Endothelial cell of umbilical vein (primary cell): ENCODE measurements around the gene PTPRO. TPM values are rescaled to one million over a fixed set of nuclear protein-coding genes. Genes with fewer than 3 reads are reported as not detected.

Source experiments
- BruUV-seq: library from RNA; stranded (reverse); fragments of 400-500 nt; replicated peaks from 2 replicates; lab custom pipeline; 2021; lab: Mats Ljungman, UMichigan
- CTCF ChIA-PET: fragments of 300-600, 350-600 bp; sonication (Branson Sonifier 250); formaldehyde crosslinking; loops from one replicate; lab custom pipeline; 2021; ENCODE audit warnings: antibody characterized with exemption, inconsistent platforms; lab: Charles Lee
- POLR2A ChIA-PET: fragments of 300-600, 350-600 bp; sonication (Branson Sonifier 250); formaldehyde crosslinking; loops from one replicate; lab custom pipeline; 2021; ENCODE audit warnings: antibody characterized with exemption, inconsistent platforms; lab: Charles Lee
- DNase-seq: peaks from one replicate; pipeline ENCODE4 v3.0.0-alpha.2; 2011; ENCODE audit warnings: low read depth, low spot score
- FAIRE-seq: peaks from 2 replicates; lab custom pipeline; 2011; peaks lifted over from hg19 to GRCh38; lab: Jason Lieb, UNC
- H2AFZ ChIP-seq: 2 replicates; pipeline ENCODE4 v1.6.0; 2012; ENCODE audit warnings: low read depth, low read length, control low read depth, inconsistent platforms
- H3K27ac ChIP-seq: 2 replicates; pipeline ENCODE4 v1.5.1; 2011; ENCODE audit warnings: low read depth, mild to moderate bottlenecking, control low read depth, low read length, moderate library complexity; ENCODE audit not compliant: insufficient read depth
- H3K27me3 ChIP-seq, 2 experiments: 2 replicates each; pipeline versions ENCODE4 v1.6.0 to v1.6.1; 2011; ENCODE audit warnings: low read length in 2 of 2, mixed read lengths in 1 of 2; ENCODE audit not compliant: control insufficient read depth in 2 of 2, insufficient read depth in 2 of 2
- H3K36me3 ChIP-seq, 2 experiments: 2 replicates in 1 of 2; 3 replicates in 1 of 2; pipeline ENCODE4 v1.5.1; 2011; ENCODE audit warnings: low read length in 2 of 2, mild to moderate bottlenecking in 1 of 2, moderate library complexity in 1 of 2; ENCODE audit not compliant: control insufficient read depth in 2 of 2, insufficient read depth in 2 of 2; ENCODE audit errors: extremely low read depth in 1 of 2
- H3K4me1 ChIP-seq: 3 replicates; pipeline ENCODE4 v1.5.1; 2011; ENCODE audit warnings: mild to moderate bottlenecking, low read length; ENCODE audit not compliant: control insufficient read depth, insufficient read depth; ENCODE audit errors: extremely low read depth
- H3K4me2 ChIP-seq: 2 replicates; pipeline ENCODE4 v1.6.1; 2011; ENCODE audit warnings: low read length, control low read depth, mixed read lengths; ENCODE audit not compliant: insufficient read depth
- H3K4me3 ChIP-seq, 3 experiments: fragments of 200-600 bp in 1 of 3; sonication (generic), shearing (Covaris generic) in 1 of 3; replicated peaks in 1 of 3; 2 replicates each; pipeline ENCODE4 v1.5.1; 2011 to 2016; ENCODE audit warnings: control low read depth in 3 of 3, low read length in 3 of 3, mild to moderate bottlenecking in 2 of 3, inconsistent platforms in 1 of 3, low read depth in 1 of 3, moderate library complexity in 1 of 3; ENCODE audit not compliant: insufficient read depth in 1 of 3
- H3K79me2 ChIP-seq: 2 replicates; pipeline ENCODE4 v1.6.0; 2012; ENCODE audit warnings: low read length, inconsistent platforms; ENCODE audit not compliant: control insufficient read depth, insufficient read depth
- H3K9ac ChIP-seq: replicated peaks from 2 replicates; pipeline ENCODE3; 2011; ENCODE audit warnings: low read length, control low read depth; ENCODE audit not compliant: insufficient read depth; ENCODE audit errors: extremely low read depth
- H3K9me1 ChIP-seq: replicated peaks from 3 replicates; pipeline ENCODE4 v1.6.0; 2011; ENCODE audit warnings: mild to moderate bottlenecking, low read length; ENCODE audit not compliant: control insufficient read depth, insufficient read depth; ENCODE audit errors: extremely low read depth
- H3K9me3 ChIP-seq: replicated peaks from 2 replicates; pipeline ENCODE4 v1.5.1; 2012; ENCODE audit warnings: low read length, inconsistent platforms; ENCODE audit not compliant: control insufficient read depth, insufficient read depth
- H4K20me1 ChIP-seq: replicated peaks from 2 replicates; pipeline ENCODE3; 2011; ENCODE audit warnings: mild to moderate bottlenecking, low read length; ENCODE audit not compliant: control insufficient read depth, insufficient read depth; ENCODE audit errors: extremely low read depth
- EZH2 ChIP-seq: IDR thresholded peaks from 2 replicates; pipeline ENCODE4 v1.6.1; 2012; ENCODE audit warnings: borderline replicate concordance, low read depth, mild to moderate bottlenecking, moderate library complexity, low read length, inconsistent platforms; ENCODE audit not compliant: severe bottlenecking
- FOS ChIP-seq: IDR thresholded peaks from 2 replicates; pipeline ENCODE4 v1.6.1; 2011; ENCODE audit warnings: mild to moderate bottlenecking, low read length, moderate library complexity, borderline replicate concordance; ENCODE audit not compliant: insufficient read depth
- GATA2 ChIP-seq: IDR thresholded peaks from 2 replicates; pipeline ENCODE4 v1.7.0; 2011; ENCODE audit warnings: low read depth, mild to moderate bottlenecking, moderate library complexity, mixed read lengths, low read length; ENCODE audit not compliant: insufficient read length, insufficient read depth
- JUN ChIP-seq: IDR thresholded peaks from 2 replicates; pipeline ENCODE4 v1.6.1; 2011; ENCODE audit warnings: borderline replicate concordance, low read depth; ENCODE audit not compliant: insufficient read length, insufficient read depth
- MYC ChIP-seq: IDR thresholded peaks from one replicate; pipeline ENCODE4 v1.6.1; 2011; ENCODE audit warnings: mild to moderate bottlenecking, low read depth, low read length
- POLR2A ChIP-seq: IDR thresholded peaks from 2 replicates; pipeline ENCODE4 v1.6.1; 2012; ENCODE audit warnings: low read depth, mild to moderate bottlenecking, control low read depth, low read length
- POLR2AphosphoS5 ChIP-seq: IDR thresholded peaks from 2 replicates; pipeline ENCODE4 v1.6.1; 2012; ENCODE audit warnings: low read depth, mild to moderate bottlenecking, control low read depth, low read length, moderate library complexity; ENCODE audit not compliant: insufficient read depth
- dilution Hi-C: fragments of 300-500 bp; cut with MboI; formaldehyde crosslinking; loops from one replicate; pipeline ENCODE4 v1.15.0; 2019; ENCODE audit warnings: low sequenced_read_pairs; ENCODE audit not compliant: extremely low pct_ligation_motif_present
- intact Hi-C: fragments of 100-400 bp; cut with micrococcal nuclease; formaldehyde crosslinking; loops from one replicate; pipeline ENCODE4 v1.10.0; 2022
- polyA plus RNA-seq, 4 experiments: library from polyadenylated mRNA; depleted of rRNA in 3 of 4; stranded (reverse) in 3 of 4; unstranded in 1 of 4; fragments of >200 nt; gene quantifications; 2 replicates each; pipeline versions ENCODE4 v1.2.1 to v1.2.3, GENCODE V29; 2011 to 2012; ENCODE audit warnings: missing spikeins in 1 of 4
- total RNA-seq: library from RNA; stranded (reverse); gene quantifications from 2 replicates; pipeline ENCODE4 v1.2.3, GENCODE V29; 2021
- TF ChIP-seq, protein P1 (sequence below): IDR thresholded peaks from 2 replicates; pipeline ENCODE4 v1.6.1; 2011; ENCODE audit not compliant: insufficient read depth, insufficient read length
- TF ChIP-seq, protein P2 (sequence below), 2 donors: IDR thresholded peaks; 1 replicate in 1 of 2; 2 replicates in 1 of 2; pipeline ENCODE4 v1.5.1; 2011; ENCODE audit warnings: low read length in 2 of 2, mild to moderate bottlenecking in 2 of 2, moderate library complexity in 2 of 2, control low read depth in 1 of 2, inconsistent platforms in 1 of 2, low read depth in 1 of 2; ENCODE audit not compliant: insufficient read depth in 1 of 2; ENCODE audit errors: extremely low read depth in 1 of 2

The PTPRO gene
- total and polyA plus RNA-seq, 2 donors (not counting 3 experiments of a cell fraction or from before 2014, with no cell fraction given): not detected

DNA sequence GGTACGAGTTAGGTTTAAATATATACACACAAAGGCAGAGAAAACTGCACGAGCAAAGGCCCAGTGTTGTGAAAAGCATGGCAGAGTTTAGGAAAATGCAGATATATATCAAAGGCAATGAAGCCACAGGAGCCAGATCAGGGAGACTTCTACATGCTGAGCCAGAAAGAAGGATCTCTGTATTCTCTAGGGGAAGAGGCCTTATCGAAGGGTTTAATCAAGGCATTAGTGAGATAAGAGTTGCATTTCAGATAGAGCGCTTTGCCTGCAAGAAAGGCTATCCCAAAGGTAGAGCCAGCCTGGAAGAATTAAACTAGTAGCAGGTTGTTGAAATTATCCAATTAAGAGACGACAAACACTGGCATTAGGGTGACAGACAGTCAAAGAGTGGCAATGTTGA, 7.6 kb downstream of the PTPRO start:
- no peak overlapping the region for H3K27ac ChIP-seq
- no peaks in the 10 kb centered on the region for H3K79me2 ChIP-seq
- BruUV-seq: no TSS peak
- dilution Hi-C loops: no loop called here
- H3K9ac ChIP-seq: no peak overlapping the region
- ChIA-PET CTCF (no interaction called here), POLR2A (no interaction called here)
- no peaks in the 10 kb centered on the region for H3K36me3 ChIP-seq
- no peak for FAIRE-seq
- intact Hi-C loops: no loop called here
- no peaks in the 10 kb centered on the region for H3K9me3 ChIP-seq
- no peaks in the 10 kb centered on the region for H3K4me1 ChIP-seq
- no peak overlapping the region for H3K4me3 ChIP-seq
- H4K20me1 ChIP-seq: no peaks in the 10 kb centered on the region
- DNase-seq: no peak
- peaks cover 0 to 8% of the 10 kb centered on the region in 2 experiments for H3K27me3 ChIP-seq
- H2AFZ ChIP-seq: no peak overlapping the region
- no peak overlapping the region for H3K4me2 ChIP-seq
- no peak for TF ChIP-seq FOS
- TF ChIP-seq JUN: no peak
- TF ChIP-seq POLR2AphosphoS5: no peak
- H3K9me1 ChIP-seq: no peaks in the 10 kb centered on the region

DNA sequence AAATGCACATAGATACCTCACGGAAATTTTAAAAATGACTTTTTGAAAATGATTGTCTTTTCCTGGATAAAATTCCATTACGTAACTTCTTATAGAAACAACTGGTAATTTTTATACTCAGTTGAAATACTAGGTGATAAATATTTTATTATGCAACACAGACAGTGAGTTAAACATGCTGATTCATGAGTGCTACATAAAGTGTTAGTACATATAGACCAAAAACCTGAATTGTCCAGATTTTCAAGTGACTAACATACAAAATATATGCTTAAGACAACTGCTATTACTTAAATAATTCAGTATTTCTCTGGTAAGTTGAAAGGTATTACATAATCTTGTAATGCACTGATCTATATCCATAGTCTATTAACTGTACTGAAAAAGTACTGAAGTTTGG, 11.9 kb downstream of the PTPRO start:
- Histone ChIP-seq H3K9me3 (no peaks in the 10 kb centered on the region), H3K9ac (no peak overlapping the region), H2AFZ (no peak overlapping the region), H3K9me1 (no peaks in the 10 kb centered on the region), H3K79me2 (no peaks in the 10 kb centered on the region), H3K4me1 (peaks cover 11% of the 10 kb centered on the region), H3K36me3 (no peaks in the 10 kb centered on the region), H3K4me3 (no peak overlapping the region), H4K20me1 (no peaks in the 10 kb centered on the region), H3K4me2 (no peak overlapping the region), H3K27ac (no peak overlapping the region), H3K27me3 (no peaks in the 10 kb centered on the region)
- dilution Hi-C loops: no loop called here
- CTCF ChIA-PET: no interaction called here
- DNase-seq (no peak), FAIRE-seq (no peak)
- TF ChIP-seq GATA2 (no peak), FOS (no peak), JUN (no peak), POLR2A (no peak), EZH2 (no peak), MYC (no peak), POLR2AphosphoS5 (no peak)
- TF ChIP-seq, protein P1, sequence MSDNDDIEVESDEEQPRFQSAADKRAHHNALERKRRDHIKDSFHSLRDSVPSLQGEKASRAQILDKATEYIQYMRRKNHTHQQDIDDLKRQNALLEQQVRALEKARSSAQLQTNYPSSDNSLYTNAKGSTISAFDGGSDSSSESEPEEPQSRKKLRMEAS: no peak
- TF ChIP-seq, protein P2, sequence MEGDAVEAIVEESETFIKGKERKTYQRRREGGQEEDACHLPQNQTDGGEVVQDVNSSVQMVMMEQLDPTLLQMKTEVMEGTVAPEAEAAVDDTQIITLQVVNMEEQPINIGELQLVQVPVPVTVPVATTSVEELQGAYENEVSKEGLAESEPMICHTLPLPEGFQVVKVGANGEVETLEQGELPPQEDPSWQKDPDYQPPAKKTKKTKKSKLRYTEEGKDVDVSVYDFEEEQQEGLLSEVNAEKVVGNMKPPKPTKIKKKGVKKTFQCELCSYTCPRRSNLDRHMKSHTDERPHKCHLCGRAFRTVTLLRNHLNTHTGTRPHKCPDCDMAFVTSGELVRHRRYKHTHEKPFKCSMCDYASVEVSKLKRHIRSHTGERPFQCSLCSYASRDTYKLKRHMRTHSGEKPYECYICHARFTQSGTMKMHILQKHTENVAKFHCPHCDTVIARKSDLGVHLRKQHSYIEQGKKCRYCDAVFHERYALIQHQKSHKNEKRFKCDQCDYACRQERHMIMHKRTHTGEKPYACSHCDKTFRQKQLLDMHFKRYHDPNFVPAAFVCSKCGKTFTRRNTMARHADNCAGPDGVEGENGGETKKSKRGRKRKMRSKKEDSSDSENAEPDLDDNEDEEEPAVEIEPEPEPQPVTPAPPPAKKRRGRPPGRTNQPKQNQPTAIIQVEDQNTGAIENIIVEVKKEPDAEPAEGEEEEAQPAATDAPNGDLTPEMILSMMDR (IDR thresholded peaks at IDR 0.05; ENCODE audit: extremely low read depth in 1 of 2, insufficient read depth in 1 of 2, low read depth in 1 of 2, low read length in 2 of 2): no peak
- intact Hi-C loops: no loop called here
- POLR2A ChIA-PET: no interaction called here
- BruUV-seq: no TSS peak
